GM18526 (cell line): ENCODE data around the gene TCF21.

Experiments
- POLR2A ChIP-seq: IDR thresholded peaks from 3 replicates; pipeline ENCODE4 v1.6.1; 2011; ENCODE audit not compliant: insufficient read length; ENCODE audit errors: extremely low read depth

TCF21 gene

DNA sequence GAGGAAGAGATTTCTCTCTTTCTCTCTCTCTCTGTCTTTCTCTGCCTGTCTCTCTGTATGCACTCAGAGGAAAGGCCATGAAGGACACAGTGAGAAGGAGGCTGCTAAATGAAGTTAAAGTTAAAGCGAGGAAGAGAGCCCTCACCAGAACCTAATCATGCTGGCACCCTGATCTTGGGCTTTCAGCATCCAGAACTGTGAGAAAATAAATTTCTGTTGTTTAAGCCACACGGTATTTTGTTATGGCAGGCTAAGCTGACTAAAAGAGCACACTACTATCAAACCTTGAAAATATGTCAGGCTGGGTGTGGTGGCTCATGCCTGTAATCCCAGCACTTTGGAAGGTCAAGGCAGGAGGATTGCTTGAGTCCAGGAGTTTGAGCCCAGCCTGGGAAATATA is 8.0 kb upstream of the TCF21 start:
- TF ChIP-seq POLR2A: no peak

DNA sequence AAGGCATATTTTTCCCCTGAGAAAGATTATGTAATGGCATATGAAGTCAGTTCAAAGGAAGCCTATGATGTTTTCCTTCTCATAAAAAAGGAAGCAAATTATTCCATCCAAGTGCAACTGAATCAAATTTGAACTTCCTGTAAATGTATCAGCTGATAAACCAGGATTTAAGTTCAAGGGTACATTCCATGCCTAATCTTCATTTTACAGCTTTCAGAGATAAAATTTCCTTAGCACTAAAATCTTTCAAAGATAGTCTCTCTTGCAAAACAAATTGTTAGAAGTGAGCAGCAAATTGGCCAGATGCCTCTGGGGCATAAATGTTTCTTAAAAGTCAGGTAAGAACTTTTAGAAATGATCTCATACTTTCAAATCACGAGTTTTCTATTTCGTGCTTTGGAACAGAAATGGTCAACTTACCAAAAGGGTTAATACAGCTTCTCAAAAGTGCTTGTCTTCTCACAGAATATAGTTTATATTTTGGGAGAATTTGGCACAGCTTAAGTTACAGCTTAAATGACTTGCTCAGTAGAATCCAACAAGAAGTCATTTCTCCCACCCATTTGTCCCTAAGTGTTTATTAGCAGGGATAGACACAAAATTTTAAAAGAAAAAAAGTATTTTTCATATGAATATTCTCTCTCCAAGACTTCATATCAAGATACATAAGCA is 2.7 kb upstream of the TCF21 start:
- no peak for TF ChIP-seq POLR2A

DNA sequence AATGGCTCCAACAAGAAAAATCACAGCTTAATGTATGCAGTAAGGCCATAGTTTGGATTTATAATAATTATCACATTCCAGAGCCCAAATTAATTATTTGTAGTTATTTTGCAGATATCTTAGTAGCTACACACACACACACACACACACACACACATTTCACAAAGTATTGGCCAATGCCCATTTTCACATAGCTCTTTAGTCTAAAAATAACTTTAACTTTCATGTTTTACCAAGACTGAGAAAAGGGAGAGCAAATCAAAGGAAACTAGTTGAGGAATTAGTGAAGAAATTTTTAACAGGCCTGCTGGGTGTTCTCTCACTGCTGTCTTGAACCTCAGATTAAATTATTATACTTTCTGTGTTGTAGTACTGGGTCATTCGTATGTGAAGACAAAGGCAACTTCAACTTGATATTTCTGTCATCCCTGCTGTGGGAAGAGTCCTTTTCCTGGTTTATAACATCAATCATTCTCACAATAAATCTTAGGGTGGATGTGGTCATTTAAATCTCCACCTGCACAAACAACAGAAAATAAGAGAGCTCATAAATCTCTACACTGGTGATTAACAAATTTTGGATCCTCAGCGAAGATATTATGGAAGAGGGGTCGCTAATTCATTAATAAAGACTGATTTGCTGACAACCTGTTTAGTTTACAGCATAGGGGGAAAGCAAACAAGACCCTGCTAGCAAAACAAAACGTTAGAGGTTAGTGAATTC is 1.6 kb upstream of the TCF21 start:
- TF ChIP-seq POLR2A: no peak

DNA sequence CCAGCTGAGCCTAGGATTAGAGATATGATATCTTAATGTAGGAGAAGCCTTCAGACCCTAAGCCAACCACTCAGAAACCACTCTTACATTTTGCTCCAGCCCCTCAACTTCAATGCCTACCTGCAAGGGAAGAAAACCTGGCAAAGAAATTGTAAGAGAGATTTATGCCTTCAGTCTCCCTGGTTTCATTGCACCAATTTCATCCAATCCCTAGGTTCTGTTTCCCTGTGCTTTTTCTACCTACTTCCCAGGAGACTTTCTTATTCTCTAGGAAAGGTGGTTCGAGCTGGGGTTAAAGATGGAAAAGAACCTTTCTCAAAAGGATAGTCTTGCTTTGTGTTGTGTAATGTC is 1.1 kb upstream of the TCF21 start:
- no peak for TF ChIP-seq POLR2A

DNA sequence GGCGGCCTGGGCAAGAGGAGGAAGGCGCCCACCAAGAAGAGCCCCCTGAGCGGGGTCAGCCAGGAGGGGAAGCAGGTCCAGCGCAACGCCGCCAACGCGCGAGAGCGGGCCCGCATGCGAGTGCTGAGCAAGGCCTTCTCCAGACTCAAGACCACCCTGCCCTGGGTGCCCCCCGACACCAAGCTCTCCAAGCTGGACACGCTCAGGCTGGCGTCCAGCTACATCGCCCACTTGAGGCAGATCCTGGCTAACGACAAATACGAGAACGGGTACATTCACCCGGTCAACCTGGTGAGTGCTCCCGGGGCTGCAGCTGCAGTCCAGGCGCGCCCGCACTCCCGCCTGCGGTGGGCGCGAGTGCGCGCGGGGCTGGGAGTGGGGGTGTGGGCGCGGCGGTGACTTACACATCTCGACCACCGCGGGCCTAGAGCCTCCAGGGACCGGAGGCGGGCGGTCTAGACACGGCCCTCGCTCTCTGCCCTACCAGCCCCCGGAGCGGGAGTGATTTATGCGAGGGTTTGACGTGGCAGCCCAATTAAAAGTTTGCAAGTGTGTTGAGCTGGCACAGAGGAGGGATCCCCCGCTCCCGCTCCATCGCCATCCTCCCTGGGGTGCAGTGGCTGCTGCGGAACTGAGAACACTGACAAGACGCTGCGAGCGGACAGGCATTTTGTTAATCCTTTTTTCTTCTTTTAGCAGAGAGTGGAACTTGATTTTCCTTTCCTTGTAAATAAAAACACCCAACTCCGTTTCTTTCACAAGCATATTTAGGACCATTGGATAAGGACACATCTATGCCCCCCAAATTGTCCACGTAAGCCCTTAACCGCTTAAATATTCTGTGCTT is 867 bp downstream of the TCF21 start:
- TF ChIP-seq POLR2A: no peak

DNA sequence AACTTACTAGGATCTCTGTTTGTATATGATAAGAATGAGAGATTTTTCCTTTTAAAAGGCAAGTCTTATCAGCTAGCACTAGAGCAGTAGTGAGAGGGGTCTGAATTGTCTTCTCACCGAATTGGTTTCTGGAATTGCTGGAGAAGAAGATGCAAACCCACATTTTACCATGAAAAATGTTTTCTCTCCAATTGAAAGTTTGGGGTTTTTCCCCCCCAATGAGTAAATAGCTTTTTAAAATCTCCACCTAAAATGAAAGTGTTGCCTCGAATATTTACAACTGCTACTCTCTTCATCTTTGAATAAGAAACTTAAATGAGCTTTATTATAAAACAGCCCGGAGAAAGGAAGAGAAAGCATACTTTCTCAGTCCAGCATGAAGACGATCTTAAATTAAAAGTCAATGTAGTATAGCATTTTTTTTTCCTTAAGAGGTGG is 1.8 kb downstream of the TCF21 start:
- TF ChIP-seq POLR2A: no peak

DNA sequence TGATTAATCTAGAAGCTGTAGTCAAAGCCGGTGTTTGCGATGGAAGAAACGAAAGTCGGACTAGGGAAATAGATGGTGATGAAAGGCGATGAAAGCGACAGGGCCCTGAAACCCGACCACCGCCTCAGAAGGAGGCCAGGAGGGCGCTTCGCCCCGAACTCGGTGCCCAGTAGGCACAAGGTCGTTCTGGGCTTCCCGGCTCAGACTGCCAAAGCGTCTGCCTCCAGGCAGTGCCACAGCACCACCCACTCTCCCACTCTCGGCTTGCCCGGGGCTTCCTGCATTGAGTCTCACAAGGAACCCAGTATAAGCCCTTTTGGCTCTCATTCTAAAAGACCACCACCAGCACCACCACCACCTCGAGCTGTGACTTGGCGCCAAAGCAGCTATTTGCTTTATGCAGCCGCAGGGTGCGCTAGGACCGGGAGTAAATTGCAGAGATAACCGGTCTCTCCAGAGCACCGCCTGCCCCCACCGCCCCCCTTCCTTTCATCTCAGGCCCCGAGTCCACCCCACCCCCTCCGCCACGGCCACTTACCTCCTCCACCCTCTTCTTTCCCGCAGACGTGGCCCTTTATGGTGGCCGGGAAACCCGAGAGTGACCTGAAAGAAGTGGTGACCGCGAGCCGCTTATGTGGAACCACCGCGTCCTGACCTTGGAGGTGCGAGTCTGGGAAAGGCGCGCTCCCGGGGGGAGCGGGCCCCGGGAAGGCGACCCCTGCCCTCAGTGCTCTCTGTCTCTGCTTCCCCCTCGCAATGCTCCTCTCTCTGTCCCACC is 2.4 kb downstream of the TCF21 start:
- TF ChIP-seq POLR2A: no peak

DNA sequence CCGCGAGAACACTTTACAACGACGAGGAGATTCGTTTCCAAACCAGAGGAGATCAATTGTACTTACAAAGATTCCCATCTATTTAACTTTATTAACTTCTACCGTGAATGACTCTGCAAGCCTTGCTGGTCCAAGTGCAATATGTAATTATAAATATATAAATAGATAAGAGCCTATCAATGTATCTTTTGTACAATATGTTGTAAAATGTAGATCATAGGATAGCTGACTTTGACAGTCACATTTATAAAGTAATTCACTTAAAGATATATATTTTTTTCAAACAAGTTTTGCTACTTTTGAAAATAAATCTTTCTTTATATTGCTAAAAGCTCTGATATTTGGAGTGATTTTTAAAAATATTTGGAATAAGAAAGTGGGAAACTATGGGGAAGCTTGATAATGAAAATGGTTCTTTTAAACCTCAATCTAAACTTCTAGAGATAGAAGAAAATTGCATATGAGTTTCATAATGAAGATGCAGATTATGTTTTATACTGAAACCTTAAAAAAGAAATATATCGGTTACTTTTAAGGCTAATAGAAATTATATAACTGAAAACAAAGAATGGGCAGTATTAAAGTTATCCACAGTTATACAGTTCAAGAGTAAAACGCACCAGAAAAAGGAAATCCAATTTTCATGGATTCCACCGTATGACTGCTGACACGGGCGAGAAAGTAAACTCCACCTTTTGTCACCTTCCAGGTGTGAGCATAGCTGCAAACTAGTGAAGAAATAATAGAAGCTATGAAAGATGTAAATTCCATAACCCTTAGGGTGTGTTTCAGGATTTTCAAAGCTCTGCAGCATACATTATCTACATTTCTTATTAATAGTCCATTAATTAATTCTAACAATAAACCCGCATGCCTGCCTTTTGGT is 3.3 kb downstream of the TCF21 start:
- TF ChIP-seq POLR2A: no peak

DNA sequence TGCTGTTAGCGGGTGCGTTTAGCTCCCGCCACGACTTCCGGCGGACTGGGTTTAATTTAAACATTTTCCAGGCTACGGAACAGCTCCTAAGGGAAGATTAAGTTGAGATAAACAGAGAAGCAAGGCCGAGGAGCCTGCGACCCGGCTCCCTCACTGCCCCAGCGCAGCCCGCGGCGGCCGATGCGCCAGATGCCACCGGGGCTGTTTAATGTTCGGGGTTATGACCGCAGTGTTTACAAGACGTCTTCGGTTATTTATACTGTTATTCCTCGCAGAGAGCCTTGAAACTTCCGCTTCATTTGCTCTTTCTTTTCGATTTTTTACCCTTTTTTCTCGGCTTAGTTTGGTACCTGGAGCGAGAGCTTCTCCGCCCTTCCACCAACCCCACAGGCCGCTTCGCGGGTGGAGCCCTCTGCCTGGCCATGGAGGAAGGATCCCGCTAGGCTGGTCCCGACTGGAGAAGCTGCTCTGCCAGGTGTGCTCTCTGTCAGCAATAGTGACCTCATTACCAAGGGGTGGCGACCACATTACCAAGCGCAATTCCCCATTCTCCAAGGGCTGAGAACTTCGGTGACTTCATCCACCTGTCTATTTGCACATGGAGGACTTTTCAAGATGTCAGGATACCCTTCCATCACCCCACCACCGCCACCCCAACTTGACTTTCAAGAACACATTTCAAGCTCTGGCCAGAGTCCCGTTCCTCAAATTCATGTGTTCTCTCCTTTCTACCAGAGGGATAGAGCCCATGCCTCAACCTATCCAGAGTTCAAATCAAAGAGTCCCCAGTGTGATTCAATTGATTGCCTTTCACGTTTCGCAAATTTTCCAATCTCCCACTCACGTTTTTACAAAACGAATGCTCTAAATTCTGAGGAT is 4.1 kb downstream of the TCF21 start:
- TF ChIP-seq POLR2A: no peak

DNA sequence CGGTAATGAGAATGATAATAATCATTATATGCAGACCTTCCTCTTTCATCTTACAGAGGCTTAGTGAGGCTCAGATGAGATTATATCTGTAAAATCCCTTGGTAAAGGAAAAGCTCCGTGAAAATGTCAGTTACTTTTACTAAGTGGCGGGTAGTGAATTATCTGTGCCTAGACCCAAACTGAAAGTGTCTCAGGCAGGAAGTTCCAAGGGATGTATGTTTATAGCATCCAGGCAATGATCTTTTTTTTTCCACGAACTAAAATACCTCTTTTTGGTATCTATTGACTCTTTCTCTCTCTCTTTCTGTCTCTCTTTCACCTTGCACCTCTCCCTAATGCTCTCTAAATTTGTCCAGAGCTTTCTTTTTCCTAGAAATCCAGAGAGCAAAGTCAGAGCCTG is 5.0 kb downstream of the TCF21 start:
- no peak for TF ChIP-seq POLR2A

DNA sequence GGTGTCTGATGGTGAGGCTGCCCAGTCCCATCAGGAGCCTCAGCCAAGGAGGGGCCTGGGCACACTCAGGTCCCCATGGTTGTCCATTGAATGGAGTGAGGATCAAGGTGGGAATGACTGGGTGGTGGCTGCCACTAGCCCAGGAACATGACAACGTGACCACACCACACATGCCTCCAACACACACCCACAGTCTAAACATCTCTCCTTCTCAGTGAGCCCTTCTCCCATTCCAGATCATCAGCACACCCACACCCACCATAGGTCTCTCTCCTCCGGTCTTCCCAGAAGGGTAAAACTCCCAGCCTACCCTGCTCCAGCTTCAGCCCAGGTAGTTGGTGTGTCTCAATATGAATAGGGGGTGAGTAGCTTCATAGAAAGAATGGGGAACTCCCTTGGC is 5.5 kb downstream of the TCF21 start:
- no peak for TF ChIP-seq POLR2A

DNA sequence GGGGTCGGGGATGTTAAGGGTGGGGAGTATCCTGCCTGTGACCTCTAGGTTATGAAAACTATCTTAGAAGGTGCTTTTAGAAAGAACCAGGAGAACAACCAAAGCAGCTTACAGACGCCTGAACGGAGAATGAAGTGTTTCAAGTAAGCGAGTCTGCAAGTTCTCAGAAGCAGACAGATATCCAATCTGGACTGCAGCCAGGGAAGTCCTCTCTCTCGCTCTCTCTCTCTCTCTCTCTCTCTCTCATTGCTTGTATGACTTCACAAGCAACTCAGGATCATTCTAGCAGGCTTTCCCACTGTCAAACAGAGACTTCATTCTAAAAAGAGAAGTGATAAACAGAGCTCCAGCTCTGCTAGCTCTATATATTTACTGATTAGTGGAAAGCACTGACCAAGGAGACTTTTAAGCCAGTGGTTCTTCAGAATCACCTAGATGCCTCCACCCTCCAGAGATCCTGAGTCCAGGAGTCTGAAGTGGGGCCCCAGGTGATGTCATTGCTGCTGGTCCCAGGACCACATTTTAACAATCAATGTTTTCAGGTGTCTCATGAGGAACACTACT is 6.0 kb downstream of the TCF21 start:
- no peak for TF ChIP-seq POLR2A
